Parathyroid adenoma (tissue), 2 donors: ENCODE results near the gene CREBZF.
A peak's percentile ranks its signal among the peaks of the same experiment; 100 is the strongest.

Source experiments
- H2AFZ ChIP-seq: fragments of 300-600 bp; sonication (generic); one replicate; pipeline ENCODE4 v1.7.0; 2017; ENCODE audit warnings: antibody characterized with exemption, mild to moderate bottlenecking
- H3K27ac ChIP-seq: fragments of 300-600 bp; sonication (generic); one replicate; pipeline ENCODE4 v1.7.0; 2017
- H3K27me3 ChIP-seq: fragments of 300-600 bp; sonication (generic); one replicate; pipeline ENCODE4 v1.7.0; 2017; ENCODE audit warnings: low read length; ENCODE audit not compliant: control insufficient read depth, insufficient read depth
- H3K36me3 ChIP-seq: fragments of 300-600 bp; sonication (generic); one replicate; pipeline ENCODE4 v1.7.0; 2017; ENCODE audit warnings: low read length; ENCODE audit not compliant: control insufficient read depth, insufficient read depth
- H3K4me1 ChIP-seq: fragments of 300-600 bp; sonication (generic); one replicate; pipeline ENCODE4 v1.7.0; 2017; ENCODE audit warnings: control low read depth
- H3K4me2 ChIP-seq: fragments of 300-600 bp; sonication (generic); one replicate; pipeline ENCODE4 v1.7.0; 2017; ENCODE audit warnings: low read length
- H3K4me3 ChIP-seq: fragments of 300-600 bp; sonication (generic); one replicate; pipeline ENCODE4 v1.7.0; 2017; ENCODE audit warnings: low read depth, low read length
- H3K79me2 ChIP-seq: fragments of 300-600 bp; sonication (generic); one replicate; pipeline ENCODE4 v1.7.0; 2017; ENCODE audit warnings: control low read depth
- H3K9ac ChIP-seq: fragments of 300-600 bp; sonication (generic); one replicate; pipeline ENCODE4 v1.7.0; 2017; ENCODE audit warnings: mild to moderate bottlenecking
- H3K9me3 ChIP-seq: fragments of 300-600 bp; sonication (generic); one replicate; pipeline ENCODE4 v1.7.0; 2017; ENCODE audit warnings: low read length; ENCODE audit not compliant: control insufficient read depth
- TF ChIP-seq, protein P1 (sequence below): fragments of 300-600 bp; sonication (generic); IDR thresholded peaks from one replicate; pipeline ENCODE4 v1.7.0; 2017; ENCODE audit warnings: antibody characterized with exemption, mild to moderate bottlenecking
- donor health status: primary hyperparathyroidism.

CREBZF gene

DNA sequence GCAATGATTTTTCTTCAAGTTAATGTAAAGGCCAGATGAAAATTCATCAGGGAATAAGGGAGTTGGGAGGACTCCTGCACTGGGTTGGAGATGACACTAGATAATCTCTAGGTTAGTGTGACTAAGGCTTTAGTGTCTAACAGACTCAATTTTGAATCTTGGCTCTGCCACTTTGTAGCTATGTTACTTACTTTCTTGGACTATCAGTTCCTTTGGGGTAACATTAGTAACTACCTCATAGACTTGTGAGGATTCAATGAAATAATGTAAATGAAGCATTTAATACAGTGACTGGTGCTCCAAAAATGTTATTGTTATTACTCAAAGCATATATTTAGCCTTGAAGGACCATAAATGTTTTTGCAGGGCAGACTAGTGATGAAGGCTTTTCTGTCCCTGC is 30.6 kb upstream of the CREBZF start:
- H3K4me2 ChIP-seq = no peak overlapping the region
- no peak overlapping the region for H2AFZ ChIP-seq
- no peaks in the 10 kb centered on the region for H3K4me1 ChIP-seq
- TF ChIP-seq, protein P1, sequence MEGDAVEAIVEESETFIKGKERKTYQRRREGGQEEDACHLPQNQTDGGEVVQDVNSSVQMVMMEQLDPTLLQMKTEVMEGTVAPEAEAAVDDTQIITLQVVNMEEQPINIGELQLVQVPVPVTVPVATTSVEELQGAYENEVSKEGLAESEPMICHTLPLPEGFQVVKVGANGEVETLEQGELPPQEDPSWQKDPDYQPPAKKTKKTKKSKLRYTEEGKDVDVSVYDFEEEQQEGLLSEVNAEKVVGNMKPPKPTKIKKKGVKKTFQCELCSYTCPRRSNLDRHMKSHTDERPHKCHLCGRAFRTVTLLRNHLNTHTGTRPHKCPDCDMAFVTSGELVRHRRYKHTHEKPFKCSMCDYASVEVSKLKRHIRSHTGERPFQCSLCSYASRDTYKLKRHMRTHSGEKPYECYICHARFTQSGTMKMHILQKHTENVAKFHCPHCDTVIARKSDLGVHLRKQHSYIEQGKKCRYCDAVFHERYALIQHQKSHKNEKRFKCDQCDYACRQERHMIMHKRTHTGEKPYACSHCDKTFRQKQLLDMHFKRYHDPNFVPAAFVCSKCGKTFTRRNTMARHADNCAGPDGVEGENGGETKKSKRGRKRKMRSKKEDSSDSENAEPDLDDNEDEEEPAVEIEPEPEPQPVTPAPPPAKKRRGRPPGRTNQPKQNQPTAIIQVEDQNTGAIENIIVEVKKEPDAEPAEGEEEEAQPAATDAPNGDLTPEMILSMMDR = no peak
- H3K9ac ChIP-seq = no peak overlapping the region
- no peaks in the 10 kb centered on the region for H3K79me2 ChIP-seq
- no peaks in the 10 kb centered on the region for H3K9me3 ChIP-seq
- H3K27me3 ChIP-seq = no peaks in the 10 kb centered on the region
- H3K36me3 ChIP-seq = no peaks in the 10 kb centered on the region
- no peak overlapping the region for H3K27ac ChIP-seq
- no peak overlapping the region for H3K4me3 ChIP-seq

DNA sequence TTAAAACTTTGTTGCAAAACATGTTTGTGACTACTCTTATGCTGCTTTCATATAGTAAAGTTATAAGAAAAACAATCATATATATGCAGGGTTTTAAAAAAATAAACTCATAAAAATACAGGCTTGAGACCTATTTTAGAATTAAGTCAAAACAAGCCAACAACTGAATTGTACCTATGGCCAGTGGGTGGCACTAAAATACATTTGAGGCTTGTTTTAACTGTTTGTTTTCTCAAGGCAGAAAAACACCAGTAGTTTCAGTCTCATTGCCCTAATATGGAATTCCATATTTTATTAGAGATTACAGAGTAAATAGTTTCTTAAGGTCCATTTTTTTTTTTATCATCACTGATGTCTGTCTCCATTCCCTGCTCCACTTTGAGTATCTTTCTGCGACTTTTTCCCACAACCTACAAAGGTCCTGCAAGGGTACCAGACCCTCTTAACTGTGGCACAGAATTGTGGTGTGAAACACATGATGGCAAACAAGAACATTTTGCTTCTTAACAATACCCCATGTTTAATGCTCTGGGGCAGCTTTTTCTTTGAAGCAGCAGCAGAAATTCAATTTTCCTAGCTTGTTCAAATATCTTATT is 29.6 kb upstream of the CREBZF start:
- H3K4me1 ChIP-seq = no peaks in the 10 kb centered on the region
- no peaks in the 10 kb centered on the region for H3K27me3 ChIP-seq
- H3K36me3 ChIP-seq = no peaks in the 10 kb centered on the region
- no peak overlapping the region for H3K4me2 ChIP-seq
- H3K9me3 ChIP-seq = no peaks in the 10 kb centered on the region
- H3K4me3 ChIP-seq = no peak overlapping the region
- H3K79me2 ChIP-seq = no peaks in the 10 kb centered on the region
- TF ChIP-seq, protein P1 = peak; percentile 16
- H3K9ac ChIP-seq = no peak overlapping the region
- no peak overlapping the region for H3K27ac ChIP-seq
- no peak overlapping the region for H2AFZ ChIP-seq

DNA sequence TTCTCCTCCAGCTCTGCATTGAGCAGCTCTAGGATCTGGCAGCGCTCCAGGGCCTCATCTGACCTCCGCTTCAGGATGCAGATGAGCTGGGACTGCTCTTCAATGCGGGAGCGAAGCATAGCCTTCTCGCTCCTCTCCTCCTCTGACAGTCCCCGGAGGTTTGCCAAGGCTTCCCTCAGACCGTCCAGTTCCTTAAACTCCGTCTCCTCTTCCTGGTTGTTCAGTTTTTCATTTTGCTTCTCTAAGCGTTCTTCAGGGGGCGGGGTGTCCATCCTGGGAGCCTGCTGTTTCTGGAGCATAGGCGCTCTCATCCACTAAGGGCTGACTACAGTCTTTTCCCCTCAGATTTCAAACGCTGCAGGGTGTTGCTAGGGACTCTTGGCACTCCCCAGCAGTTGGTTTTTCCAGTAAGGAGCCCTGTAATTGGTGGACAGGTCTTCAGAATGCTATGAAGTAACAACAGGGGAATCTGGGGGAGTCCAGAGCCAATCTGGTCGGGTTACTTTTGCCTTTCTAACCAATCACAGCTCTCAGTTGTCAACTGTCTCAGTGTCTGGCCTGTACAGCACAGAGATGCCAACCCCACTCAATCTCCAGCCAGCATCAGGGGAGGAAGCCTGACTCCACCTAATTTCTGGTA is 21.0 kb upstream of the CREBZF start, which contains the start of gene CCDC89:
CCDC89 (minus strand) TSS at position 376 of the 640 bp plus-strand sequence; CDS start at position 311, 65 bp downstream.
- Histone ChIP-seq H2AFZ (no peak within 1 kb of the TSS), H3K9ac (no peak within 1 kb of the TSS), H3K27me3 (no peaks in the 10 kb centered on the region), H3K4me3 (no peak within 1 kb of the TSS), H3K4me1 (no peaks in the 10 kb centered on the region), H3K79me2 (no peaks in the 10 kb centered on the region), H3K27ac (no peak within 1 kb of the TSS), H3K4me2 (no peak within 1 kb of the TSS), H3K9me3 (no peaks in the 10 kb centered on the region), H3K36me3 (no peaks in the 10 kb centered on the region)
- TF ChIP-seq, protein P1 = no peak

DNA sequence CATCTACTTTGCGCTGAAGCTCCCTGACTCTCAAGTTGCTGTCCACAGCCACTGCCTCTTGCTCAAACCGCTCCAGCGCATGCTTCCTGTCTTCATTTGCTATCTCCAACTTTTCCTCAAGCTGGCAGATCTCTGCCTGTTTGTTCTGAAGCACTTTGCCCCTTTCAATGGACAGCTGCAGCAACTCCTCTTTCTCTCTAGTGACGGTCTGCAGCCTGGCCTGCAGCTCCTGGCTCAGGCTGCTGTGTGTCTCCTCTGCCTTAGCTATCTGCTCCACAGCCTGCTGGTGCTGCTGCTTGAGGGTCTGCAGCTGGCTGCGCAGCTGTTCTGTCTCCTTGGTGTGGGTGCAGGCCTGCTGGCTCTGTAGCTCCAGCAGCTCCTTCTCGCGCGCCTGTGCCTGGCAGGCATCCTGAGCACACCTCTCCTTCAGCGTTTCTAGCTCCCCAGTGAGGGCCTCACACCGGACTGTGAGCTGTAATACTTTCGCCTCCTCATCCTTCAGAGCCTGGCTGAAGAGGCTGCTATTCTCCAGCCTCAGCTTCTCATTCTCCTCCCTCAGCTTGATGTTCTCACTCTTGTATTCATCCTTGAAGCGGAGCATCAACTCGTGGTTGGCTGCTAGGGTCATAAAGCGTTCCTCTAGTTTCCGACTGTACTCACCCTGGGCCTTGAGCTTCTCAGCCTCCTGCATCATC is 20.3 kb upstream of the CREBZF start:
- Histone ChIP-seq H3K9ac (no peak overlapping the region), H3K9me3 (no peaks in the 10 kb centered on the region), H3K36me3 (no peaks in the 10 kb centered on the region), H3K4me3 (no peak overlapping the region), H2AFZ (no peak overlapping the region), H3K4me1 (no peaks in the 10 kb centered on the region), H3K27ac (no peak overlapping the region), H3K79me2 (no peaks in the 10 kb centered on the region), H3K27me3 (no peaks in the 10 kb centered on the region), H3K4me2 (no peak overlapping the region)
- TF ChIP-seq, protein P1 = no peak
